ENCODE data around the gene NAP1L5.

Gene NAP1L5

DNA sequence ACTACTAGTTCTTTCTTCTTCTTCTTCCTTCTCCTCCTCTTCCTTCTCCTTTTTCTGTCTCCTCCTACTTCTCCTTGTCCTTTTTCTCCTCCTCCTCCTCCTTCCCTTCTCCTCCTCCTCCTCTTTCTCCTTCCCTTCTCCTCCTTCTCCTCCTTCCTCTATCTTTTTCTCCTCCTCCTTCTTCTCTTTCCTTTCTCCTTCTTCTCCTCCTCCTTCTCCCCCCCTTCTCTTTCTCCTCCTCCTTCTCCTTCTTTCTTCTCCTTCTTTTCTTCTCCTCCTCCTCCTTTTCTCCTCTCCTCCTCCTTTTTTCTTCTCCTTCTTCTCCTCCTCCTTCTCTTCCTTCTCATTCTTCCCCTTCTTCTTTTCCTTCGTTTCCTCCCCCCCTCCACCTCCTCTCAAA is 21.8 kb upstream of the NAP1L5 start:
- no peak for DNase-seq (ENCODE audit: low read depth)
- no peak overlapping the region for H3K4me3 ChIP-seq (ENCODE audit: control insufficient read depth, low read depth, low read length)
- TF ChIP-seq, protein P1, sequence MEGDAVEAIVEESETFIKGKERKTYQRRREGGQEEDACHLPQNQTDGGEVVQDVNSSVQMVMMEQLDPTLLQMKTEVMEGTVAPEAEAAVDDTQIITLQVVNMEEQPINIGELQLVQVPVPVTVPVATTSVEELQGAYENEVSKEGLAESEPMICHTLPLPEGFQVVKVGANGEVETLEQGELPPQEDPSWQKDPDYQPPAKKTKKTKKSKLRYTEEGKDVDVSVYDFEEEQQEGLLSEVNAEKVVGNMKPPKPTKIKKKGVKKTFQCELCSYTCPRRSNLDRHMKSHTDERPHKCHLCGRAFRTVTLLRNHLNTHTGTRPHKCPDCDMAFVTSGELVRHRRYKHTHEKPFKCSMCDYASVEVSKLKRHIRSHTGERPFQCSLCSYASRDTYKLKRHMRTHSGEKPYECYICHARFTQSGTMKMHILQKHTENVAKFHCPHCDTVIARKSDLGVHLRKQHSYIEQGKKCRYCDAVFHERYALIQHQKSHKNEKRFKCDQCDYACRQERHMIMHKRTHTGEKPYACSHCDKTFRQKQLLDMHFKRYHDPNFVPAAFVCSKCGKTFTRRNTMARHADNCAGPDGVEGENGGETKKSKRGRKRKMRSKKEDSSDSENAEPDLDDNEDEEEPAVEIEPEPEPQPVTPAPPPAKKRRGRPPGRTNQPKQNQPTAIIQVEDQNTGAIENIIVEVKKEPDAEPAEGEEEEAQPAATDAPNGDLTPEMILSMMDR (IDR thresholded peaks at IDR 0.05; ENCODE audit: control insufficient read depth, insufficient read depth, low read depth, low read length, missing control alignments) = no peak

DNA sequence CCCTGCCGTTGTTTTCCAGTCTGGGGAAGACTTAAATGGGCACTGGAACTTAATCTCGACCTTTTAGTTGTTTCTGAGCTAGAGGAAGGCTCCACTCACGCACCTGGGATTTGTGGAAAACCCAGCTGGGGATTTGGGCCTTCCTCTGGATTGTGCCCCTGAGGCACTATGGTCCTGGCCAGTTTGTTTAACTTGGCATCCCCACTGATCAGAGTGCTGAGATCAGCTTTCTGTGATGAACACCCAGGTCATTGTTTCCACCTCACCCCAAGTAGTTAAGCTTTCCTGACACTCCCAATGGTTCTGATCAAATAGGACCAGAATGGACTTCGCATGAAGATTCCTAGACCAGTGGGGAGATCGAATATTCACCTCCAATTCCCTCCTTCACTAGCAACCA is 20.5 kb upstream of the NAP1L5 start:
- TF ChIP-seq, protein P1 (IDR thresholded peaks at IDR 0.05; ENCODE audit: control insufficient read depth, insufficient read depth, low read depth, low read length, missing control alignments) = no peak
- no peak overlapping the region for H3K4me3 ChIP-seq (ENCODE audit: control insufficient read depth, low read depth, low read length)
- no peak for DNase-seq (ENCODE audit: low read depth)

DNA sequence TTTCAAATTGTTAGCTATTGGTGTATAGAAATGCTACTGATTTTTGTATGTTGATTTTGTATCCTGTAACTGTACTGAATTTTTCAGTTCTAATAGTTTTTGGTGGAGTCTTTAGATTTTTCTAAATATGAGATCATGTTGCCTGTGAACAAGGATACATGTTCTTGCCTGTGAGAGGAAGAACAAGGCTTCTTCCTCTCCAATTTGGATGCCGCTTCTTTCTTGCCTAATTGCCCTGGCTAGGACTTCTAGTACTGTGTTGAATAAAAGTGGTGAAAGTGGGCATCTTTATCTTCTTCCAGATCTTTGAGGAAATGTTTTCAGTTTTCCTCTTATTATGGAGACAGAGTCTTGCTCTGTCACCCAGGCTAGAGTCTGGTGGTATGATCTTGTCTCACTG is 16.2 kb upstream of the NAP1L5 start:
- TF ChIP-seq, protein P1 (IDR thresholded peaks at IDR 0.05; ENCODE audit: control insufficient read depth, insufficient read depth, low read depth, low read length, missing control alignments) = no peak
- DNase-seq (ENCODE audit: low read depth) = no peak
- H3K4me3 ChIP-seq (ENCODE audit: control insufficient read depth, low read depth, low read length) = no peak overlapping the region

DNA sequence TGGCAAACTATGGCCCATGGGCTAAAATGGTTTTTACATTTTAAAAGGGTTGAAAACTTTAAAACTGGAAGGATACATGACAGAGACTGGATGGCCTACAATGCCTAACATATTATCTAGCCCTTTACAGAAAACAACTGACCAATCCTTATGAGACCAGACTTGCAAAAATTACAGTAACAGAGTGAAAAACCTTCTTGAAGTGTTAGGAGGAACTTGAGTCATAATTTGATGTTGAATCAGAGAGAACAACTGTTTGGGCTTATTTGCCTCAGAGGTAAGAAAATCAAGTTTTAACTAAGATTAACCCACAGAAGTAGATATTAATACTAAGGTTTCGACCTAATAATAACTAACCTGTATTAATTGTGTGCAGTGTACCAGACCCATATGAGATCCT is 12.4 kb upstream of the NAP1L5 start:
- no peak overlapping the region for H3K4me3 ChIP-seq (ENCODE audit: control insufficient read depth, low read depth, low read length)
- DNase-seq (ENCODE audit: low read depth) = no peak
- TF ChIP-seq, protein P1 (IDR thresholded peaks at IDR 0.05; ENCODE audit: control insufficient read depth, insufficient read depth, low read depth, low read length, missing control alignments) = no peak

DNA sequence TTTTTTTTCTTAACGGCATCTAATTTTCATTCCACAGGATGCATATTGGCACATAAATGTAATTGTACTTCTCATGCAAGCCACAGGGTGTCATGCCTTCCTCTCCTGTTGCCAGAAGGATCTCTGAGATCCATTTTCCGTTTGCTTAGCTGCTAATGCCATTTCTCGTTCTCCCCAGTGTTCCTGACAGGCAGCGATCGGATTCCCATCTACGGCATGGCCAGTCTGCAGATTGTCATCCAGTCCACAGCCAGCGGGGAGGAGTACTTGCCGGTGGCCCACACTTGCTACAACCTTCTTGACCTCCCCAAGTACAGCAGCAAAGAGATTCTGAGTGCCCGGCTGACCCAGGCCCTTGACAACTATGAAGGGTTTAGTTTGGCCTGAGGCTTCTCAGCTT is 8.9 kb upstream of the NAP1L5 start:
- H3K4me3 ChIP-seq (ENCODE audit: control insufficient read depth, low read depth, low read length) = no peak overlapping the region
- DNase-seq (ENCODE audit: low read depth) = peak; percentile 31
- TF ChIP-seq, protein P1 (IDR thresholded peaks at IDR 0.05; ENCODE audit: control insufficient read depth, insufficient read depth, low read depth, low read length, missing control alignments) = peak; percentile 67

DNA sequence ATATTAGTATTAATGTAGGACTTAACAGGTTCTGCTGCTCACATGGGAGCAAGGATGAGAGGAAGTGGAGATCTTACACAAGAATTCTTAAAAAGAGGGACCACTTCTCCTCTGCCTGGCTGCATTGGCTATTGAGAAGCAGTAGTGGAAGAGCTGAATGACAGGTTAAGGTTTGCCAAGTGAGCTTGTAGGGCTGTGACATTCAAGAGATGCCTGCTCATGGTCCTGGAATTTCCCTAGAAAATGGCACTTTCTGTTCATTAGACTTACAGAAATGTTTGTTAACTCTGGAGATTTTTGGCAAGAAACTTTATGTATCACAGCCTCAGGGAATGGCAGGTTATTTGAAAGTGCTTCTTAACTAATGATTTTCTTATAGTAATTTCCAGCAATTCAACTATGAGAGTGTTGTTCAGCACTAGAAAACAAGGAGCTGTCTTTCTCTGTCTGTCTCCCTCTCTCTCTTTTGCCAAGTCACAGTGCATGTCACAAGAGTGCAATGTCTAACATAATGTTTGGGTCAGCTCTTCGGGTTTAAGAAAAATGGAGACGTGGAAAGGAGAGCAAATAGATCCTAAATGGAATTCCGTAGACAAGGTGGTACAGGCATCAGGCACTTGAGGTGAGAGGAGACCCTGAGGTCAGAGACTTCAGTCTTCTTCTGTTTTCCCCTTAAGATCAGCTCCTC is 8.3 kb upstream of the NAP1L5 start:
- TF ChIP-seq, protein P1 (IDR thresholded peaks at IDR 0.05; ENCODE audit: control insufficient read depth, insufficient read depth, low read depth, low read length, missing control alignments) = no peak
- no peak overlapping the region for H3K4me3 ChIP-seq (ENCODE audit: control insufficient read depth, low read depth, low read length)
- DNase-seq (ENCODE audit: low read depth) = peak; percentile 14

Measured in AG09309 (cell line).